Stomach (tissue), 9 donors: ENCODE measurements around the gene DIPK1B. TPM values are rescaled to one million over a fixed set of nuclear protein-coding genes. Genes with fewer than 3 reads are reported as not detected.

Experiments
- DNase-seq, 2 donors: peaks; one replicate each; pipeline versions ENCODE4 v3.0.0 to v3.0.0-alpha.2; 2013 to 2019
- H3K27ac ChIP-seq, 5 donors: fragments of 200-600 bp in 4 of 5; sonication (generic) in 4 of 5; one replicate each; pipeline ENCODE4 v1.5.1; 2013 to 2019; ENCODE audit warnings: mild to moderate bottlenecking in 1 of 5, moderate library complexity in 1 of 5
- H3K27me3 ChIP-seq, 3 donors: fragments of 200-600 bp; sonication (generic); one replicate each; pipeline ENCODE4 v1.5.1; 2017 to 2019; ENCODE audit warnings: mixed run types in 1 of 3
- H3K36me3 ChIP-seq, 4 donors: fragments of 200-600 bp; sonication (generic); 1 replicate in 3 of 4; 2 replicates in 1 of 4; pipeline ENCODE4 v1.5.1; 2016 to 2019
- H3K4me1 ChIP-seq, 4 donors: fragments of 200-600 bp; sonication (generic); one replicate each; pipeline ENCODE4 v1.5.1; 2016 to 2019
- H3K4me3 ChIP-seq, 4 donors: fragments of 200-600 bp; sonication (generic) in 3 of 4; one replicate each; pipeline ENCODE4 v1.5.1; 2016 to 2019; ENCODE audit warnings: mild to moderate bottlenecking in 1 of 4
- H3K9me3 ChIP-seq, 4 donors: fragments of 200-600 bp; sonication (generic); one replicate each; pipeline ENCODE4 v1.5.1; 2016 to 2019
- EP300 ChIP-seq: sonication (generic); formaldehyde crosslinking; IDR thresholded peaks from one replicate; pipeline ENCODE4 v1.6.1; 2017; ENCODE audit warnings: antibody characterized with exemption
- POLR2A ChIP-seq, 4 donors: fragments of 450-650 bp; IDR thresholded peaks; one replicate each; pipeline ENCODE4 v1.6.1; 2016; ENCODE audit warnings: antibody characterized with exemption in 4 of 4, control low read depth in 2 of 4, mild to moderate bottlenecking in 1 of 4, moderate library complexity in 1 of 4
- POLR2AphosphoS5 ChIP-seq, 3 donors: sonication (generic); formaldehyde crosslinking; IDR thresholded peaks; one replicate each; pipeline ENCODE4 v1.6.1; 2016; ENCODE audit warnings: antibody characterized with exemption in 3 of 3
- WGBS, 5 donors: extraction: QIAGEN DNeasy Blood & Tissue Kit in 3 of 5; methylation state at CpG; one replicate each; pipeline versions ENCODE4 v1.1.5 to v1.1.7; 2013 to 2018; 5-methylcytosine and 5-hydroxymethylcytosine counted together
- intact Hi-C: fragments of 100-400 bp; cut with DNase I; formaldehyde crosslinking; loops from one replicate; pipeline ENCODE4 v1.15.1; 2023; ENCODE audit warnings: low total_unique reads
- polyA plus RNA-seq, 3 donors: library from polyadenylated mRNA; stranded (reverse); fragments of 200-250 nt; gene quantifications; one replicate each; pipeline ENCODE4 v1.2.3, GENCODE V29; 2013
- total RNA-seq, 5 donors: library from RNA; depleted of rRNA; stranded (reverse); fragments of >200 nt; gene quantifications; one replicate each; pipeline versions ENCODE4 v1.1.0 to v1.2.3, GENCODE V29; 2014 to 2016
- TF ChIP-seq, protein P1 (sequence below), 7 experiments: fragments of 450-650 bp in 4 of 7; fragments of 200-600 bp in 3 of 7; sonication (generic) in 3 of 7; IDR thresholded peaks; one replicate each; pipeline ENCODE4 v1.5.1; 2016 to 2019; ENCODE audit warnings: antibody characterized with exemption in 7 of 7, control low read depth in 2 of 7, mild to moderate bottlenecking in 1 of 7
- donor health status: healthy with polysubstance abuse.
- donor health status: Bipolar disorder and iron deficiency.
- donor health status: healthy.

DIPK1B gene
- total and polyA plus RNA-seq, 8 donors: 0.45 to 10.4 (median 4.0) TPM; not detected in 1

- intact Hi-C loops: no loop called here
- 73 to 75% (median 75%) methylated on average over 15 to 16 of the region's 16 CpGs for WGBS, 5 donors
- Histone ChIP-seq H3K27ac (no peak overlapping the region), H3K4me1 (peaks cover 22 to 30% (median 28%) of the 10 kb centered on the region in 4 donors), H3K36me3 (no peaks in the 10 kb centered on the region), H3K9me3 (no peaks in the 10 kb centered on the region), H3K4me3 (no peak overlapping the region), H3K27me3 (peaks cover 3 to 62% (median 43%) of the 10 kb centered on the region in 3 donors)
- TF ChIP-seq POLR2A (IDR thresholded peaks at IDR 0.05) (no peak), EP300 (no peak)
- no peak for DNase-seq
Observed at GRCh38 chr9:136740491-136740890, 28.1 kb downstream of the DIPK1B start.

GRCh38 chr9:136740971-136741882 lies 28.9 kb downstream of the DIPK1B start:
- intact Hi-C loops: no loop called here
- no peaks in the 10 kb centered on the region for H3K9me3 ChIP-seq
- H3K4me1 ChIP-seq: peaks cover 22 to 30% (median 28%) of the 10 kb centered on the region in 4 donors
- peaks cover 3 to 65% (median 43%) of the 10 kb centered on the region in 3 donors for H3K27me3 ChIP-seq
- no peak for TF ChIP-seq EP300
- no peak for TF ChIP-seq POLR2A (IDR thresholded peaks at IDR 0.05)
- TF ChIP-seq POLR2AphosphoS5 (IDR thresholded peaks at IDR 0.05): no peak
- TF ChIP-seq, protein P1, sequence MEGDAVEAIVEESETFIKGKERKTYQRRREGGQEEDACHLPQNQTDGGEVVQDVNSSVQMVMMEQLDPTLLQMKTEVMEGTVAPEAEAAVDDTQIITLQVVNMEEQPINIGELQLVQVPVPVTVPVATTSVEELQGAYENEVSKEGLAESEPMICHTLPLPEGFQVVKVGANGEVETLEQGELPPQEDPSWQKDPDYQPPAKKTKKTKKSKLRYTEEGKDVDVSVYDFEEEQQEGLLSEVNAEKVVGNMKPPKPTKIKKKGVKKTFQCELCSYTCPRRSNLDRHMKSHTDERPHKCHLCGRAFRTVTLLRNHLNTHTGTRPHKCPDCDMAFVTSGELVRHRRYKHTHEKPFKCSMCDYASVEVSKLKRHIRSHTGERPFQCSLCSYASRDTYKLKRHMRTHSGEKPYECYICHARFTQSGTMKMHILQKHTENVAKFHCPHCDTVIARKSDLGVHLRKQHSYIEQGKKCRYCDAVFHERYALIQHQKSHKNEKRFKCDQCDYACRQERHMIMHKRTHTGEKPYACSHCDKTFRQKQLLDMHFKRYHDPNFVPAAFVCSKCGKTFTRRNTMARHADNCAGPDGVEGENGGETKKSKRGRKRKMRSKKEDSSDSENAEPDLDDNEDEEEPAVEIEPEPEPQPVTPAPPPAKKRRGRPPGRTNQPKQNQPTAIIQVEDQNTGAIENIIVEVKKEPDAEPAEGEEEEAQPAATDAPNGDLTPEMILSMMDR (IDR thresholded peaks at IDR 0.05): no peak
- DNase-seq: peak; percentile 69 to 89
- no peak overlapping the region for H3K27ac ChIP-seq
- 12 to 19% (median 16%) methylated on average over 17 to 37 of the region's 37 CpGs for WGBS, 5 donors
- no peaks in the 10 kb centered on the region for H3K36me3 ChIP-seq
- peak overlapping the region in 3 of 4 donors; percentile 16 to 31 (median 23) for H3K4me3 ChIP-seq

- intact Hi-C loops: no loop called here
- peaks cover 22 to 30% (median 28%) of the 10 kb centered on the region in 4 donors for H3K4me1 ChIP-seq
- H3K27me3 ChIP-seq: peaks cover 3 to 65% (median 43%) of the 10 kb centered on the region in 3 donors
- H3K9me3 ChIP-seq: no peaks in the 10 kb centered on the region
- TF ChIP-seq POLR2AphosphoS5 (IDR thresholded peaks at IDR 0.05) (no peak), POLR2A (IDR thresholded peaks at IDR 0.05) (no peak), EP300 (no peak)
- TF ChIP-seq, protein P1 (IDR thresholded peaks at IDR 0.05): no peak
- 11 to 24% (median 17%) methylated on average over 14 to 32 of the region's 32 CpGs for WGBS, 5 donors
- no peaks in the 10 kb centered on the region for H3K36me3 ChIP-seq
- H3K27ac ChIP-seq: peak overlapping the region in 1 of 5 donors; percentile 10
- peak overlapping the region in 3 of 4 donors; percentile 16 to 31 (median 23) for H3K4me3 ChIP-seq
- DNase-seq: peak in 1 of 2 donors; percentile 61
Observed at GRCh38 chr9:136741883-136742571, 29.7 kb downstream of the DIPK1B start.

DNA sequence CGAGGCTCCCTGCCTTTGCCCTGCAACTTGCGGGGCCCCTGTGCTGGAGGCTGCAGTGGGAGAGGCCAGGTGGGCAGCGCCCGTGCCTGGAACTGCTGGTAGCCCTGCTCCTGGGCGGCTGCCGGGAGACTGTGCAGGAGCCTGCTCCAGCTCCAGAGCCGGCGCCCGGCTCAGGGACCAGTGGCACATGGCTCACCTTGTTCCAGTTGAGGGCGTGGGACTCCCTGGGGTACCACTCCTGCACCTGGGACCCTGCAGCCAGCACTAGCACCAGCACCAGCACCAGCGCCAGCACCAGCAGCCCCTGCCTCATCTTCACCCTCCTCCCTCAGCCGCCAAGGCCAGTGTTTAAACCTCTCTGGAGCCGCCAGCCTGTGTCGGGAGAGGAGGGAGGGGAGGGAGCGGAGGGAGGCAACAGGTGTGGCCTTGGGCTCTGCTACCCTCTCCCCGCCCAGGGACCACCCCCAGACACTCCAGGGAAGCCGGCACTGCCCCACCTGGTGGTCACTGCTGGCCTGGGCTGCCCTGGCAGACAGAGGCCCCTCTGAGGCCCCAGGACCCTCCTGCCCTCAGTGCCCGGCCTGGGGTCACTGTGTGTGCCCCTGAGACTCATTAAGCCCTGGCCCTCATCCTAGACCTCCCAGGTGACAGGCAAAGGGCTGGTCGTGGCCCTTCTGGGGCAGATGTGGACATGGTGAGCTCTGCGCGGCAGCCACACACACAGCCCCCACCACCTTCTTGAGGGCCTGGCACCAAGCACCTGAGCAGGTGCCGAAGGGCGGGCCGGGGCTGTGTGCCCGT lies 30.4 kb downstream of the DIPK1B start, which contains the start of gene LCN10:
Gene LCN10 (minus strand): TSS at position 350 of the 801 bp plus-strand sequence. CDS start 37 bp downstream, at position 313.
- Histone ChIP-seq H3K4me3 (peak within 1 kb of the TSS in 3 of 4 donors; percentile 16 to 31 (median 23)), H3K27me3 (peaks cover 3 to 65% (median 43%) of the 10 kb centered on the region in 3 donors), H3K4me1 (peaks cover 22 to 30% (median 28%) of the 10 kb centered on the region in 4 donors), H3K36me3 (no peaks in the 10 kb centered on the region), H3K27ac (peak within 1 kb of the TSS in 1 of 5 donors; percentile 10), H3K9me3 (no peaks in the 10 kb centered on the region)
- intact Hi-C loops: no loop called here
- WGBS, 5 donors: 27 to 47% (median 29%) methylated on average over 16 to 25 of the region's 25 CpGs
- TF ChIP-seq POLR2A (IDR thresholded peaks at IDR 0.05) (no peak), EP300 (no peak), POLR2AphosphoS5 (IDR thresholded peaks at IDR 0.05) (no peak)
- TF ChIP-seq, protein P1 (IDR thresholded peaks at IDR 0.05): peak in 1 of 7 experiments; percentile 14
- peak in 1 of 2 donors; percentile 79 for DNase-seq
